Natural killer cell treated with Interleukin-12 subunit alpha and Interleukin-12 subunit beta and Interleukin-15 and Interleukin-18, amount 100 ng/mL, for 72 hours (primary cell): Measurements from ENCODE around the gene PCLAF. TPM values are rescaled to one million over a fixed set of nuclear protein-coding genes. Genes with fewer than 3 reads are reported as not detected.
"Not testable (repeated sequence)": the region's sequence is repeated elsewhere in the genome, so short reads cannot be mapped to it uniquely, and the experiment has no call there.

Experiments
- ATAC-seq, 2 donors: fragments of 150-1000 bp; cut with Tn5 transposase in 1 of 2; sonication (Bioruptor Pico), chemical (Tn5 transposase) in 1 of 2; 2 replicates each; pipeline ENCODE4 v1.10.0; 2021
- DNase-seq: peaks from one replicate; pipeline ENCODE4 v3.0.0; 2022; ENCODE audit warnings: low spot score
- H3K27ac Mint-ChIP-seq, 2 donors: 1 replicate in 1 of 2; 2 replicates in 1 of 2; pipeline ENCODE4 v1.8.0; 2022; ENCODE audit warnings: mixed read lengths in 2 of 2, mild to moderate bottlenecking in 1 of 2, moderate library complexity in 1 of 2
- H3K27me3 Mint-ChIP-seq, 2 donors: 1 replicate in 1 of 2; 2 replicates in 1 of 2; pipeline ENCODE4 v1.8.0; 2022; ENCODE audit warnings: mixed read lengths in 2 of 2
- H3K36me3 Mint-ChIP-seq: one replicate; pipeline ENCODE4 v1.8.0; 2022; ENCODE audit warnings: mixed read lengths
- H3K4me1 Mint-ChIP-seq, 2 donors: 1 replicate in 1 of 2; 2 replicates in 1 of 2; pipeline ENCODE4 v1.8.0; 2022; ENCODE audit warnings: low read depth in 2 of 2, mixed read lengths in 2 of 2, mild to moderate bottlenecking in 1 of 2
- H3K4me3 Mint-ChIP-seq: one replicate; pipeline ENCODE4 v1.8.0; 2022; ENCODE audit warnings: mixed read lengths
- H3K9me3 Mint-ChIP-seq: 2 replicates; pipeline ENCODE4 v1.8.0; 2022; ENCODE audit warnings: mixed read lengths
- total RNA-seq, 2 donors: library from RNA; stranded (reverse); gene quantifications; one replicate each; pipeline ENCODE4 v1.2.3, GENCODE V29; 2022

Gene PCLAF
- 10 to 100 TPM; 47.7 to 90.0 TPM for total RNA-seq

DNA sequence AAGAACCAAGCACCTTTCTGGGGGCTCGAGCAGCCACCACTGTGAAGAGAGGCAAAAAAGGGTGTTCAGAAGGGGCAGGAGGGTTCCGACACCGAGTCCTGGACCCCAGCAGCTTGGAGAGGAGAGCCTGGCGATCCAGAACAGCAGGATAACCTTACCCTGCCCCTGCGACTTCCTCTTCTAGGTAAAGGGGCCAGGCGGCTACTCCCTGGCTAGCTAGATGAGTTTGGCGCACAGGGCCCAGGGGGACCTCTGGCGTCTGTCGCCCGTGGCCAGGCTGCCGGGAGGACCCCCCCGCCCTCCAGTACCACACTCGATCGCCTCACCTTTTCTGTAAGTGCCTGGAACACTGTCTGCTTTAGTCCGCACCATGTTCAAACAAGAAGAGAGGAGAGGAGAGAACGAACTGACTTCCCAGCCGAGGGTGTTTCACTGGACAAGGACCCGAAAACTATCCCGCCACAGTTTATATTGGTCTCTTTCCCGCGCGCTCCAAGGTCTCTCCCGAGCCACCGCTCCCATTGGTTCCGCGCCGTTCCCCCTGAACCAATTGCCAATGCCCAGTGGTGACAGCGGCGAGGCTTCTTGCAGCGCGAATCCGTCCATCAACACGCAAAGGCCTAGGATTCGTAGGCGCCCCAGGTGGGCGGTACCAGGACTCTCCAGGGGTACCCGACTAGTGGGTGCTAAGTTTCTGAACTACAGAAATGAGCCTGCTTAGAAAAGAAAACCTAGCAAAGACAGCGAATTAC lies at the start of gene PCLAF:
PCLAF (minus strand) TSS at position 442 of the 752 bp plus-strand sequence; CDS start at position 372, 70 bp downstream.
- Mint-ChIP-seq H3K27ac (peak within 1 kb of the TSS; percentile 41 to 89), H3K4me3 (peak within 1 kb of the TSS; percentile 84), H3K4me1 (peaks cover 12 to 21% of the 10 kb centered on the region in 2 donors), H3K36me3 (peaks cover 4% of the 10 kb centered on the region), H3K27me3 (no peaks in the 10 kb centered on the region), H3K9me3 (no peaks in the 10 kb centered on the region)
- peak; percentile 94 for DNase-seq
- ATAC-seq = peak; percentile 100

GRCh38 chr15:64430000-64430735 lies 48.9 kb upstream of the PCLAF start:
- peaks cover 16% of the 10 kb centered on the region for H3K36me3 Mint-ChIP-seq
- H3K4me1 Mint-ChIP-seq = peaks cover 17 to 25% of the 10 kb centered on the region in 2 donors
- no peaks in the 10 kb centered on the region for H3K27me3 Mint-ChIP-seq
- H3K4me3 Mint-ChIP-seq = peak overlapping the region; percentile 61
- DNase-seq (peak; percentile 67), ATAC-seq (peak; percentile 93 to 95)
- peak overlapping the region; percentile 81 for H3K27ac Mint-ChIP-seq
- no peaks in the 10 kb centered on the region for H3K9me3 Mint-ChIP-seq

DNA sequence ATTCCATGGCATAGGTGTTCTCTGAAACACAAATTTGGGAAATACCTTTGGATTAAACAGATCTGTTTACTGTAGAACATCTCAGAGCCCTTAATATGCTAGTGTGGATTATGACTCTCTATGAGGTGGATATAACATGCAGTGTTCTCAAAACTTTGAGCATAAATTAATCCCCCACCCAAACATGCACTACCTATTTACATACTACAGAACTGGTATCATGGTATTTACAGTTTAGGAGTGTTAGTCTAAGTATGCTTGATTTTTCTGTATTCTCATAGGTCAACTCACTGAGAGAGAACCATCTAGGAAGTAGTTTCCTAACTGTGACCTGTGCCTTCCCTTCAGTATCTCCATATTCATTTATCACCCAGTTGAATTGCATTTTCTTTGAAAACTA lies 48.2 kb upstream of the PCLAF start:
- peaks cover 14% of the 10 kb centered on the region for H3K36me3 Mint-ChIP-seq
- peak overlapping the region; percentile 61 for H3K4me3 Mint-ChIP-seq
- H3K4me1 Mint-ChIP-seq = peaks cover 17 to 25% of the 10 kb centered on the region in 2 donors
- DNase-seq (no peak), ATAC-seq (peak in 1 of 2 donors; percentile 54)
- H3K9me3 Mint-ChIP-seq = no peaks in the 10 kb centered on the region
- peak overlapping the region; percentile 81 for H3K27ac Mint-ChIP-seq
- no peaks in the 10 kb centered on the region for H3K27me3 Mint-ChIP-seq

GRCh38 chr15:64426845-64427465 lies 45.7 kb upstream of the PCLAF start:
- no peaks in the 10 kb centered on the region for H3K9me3 Mint-ChIP-seq
- H3K36me3 Mint-ChIP-seq = peaks cover 12% of the 10 kb centered on the region
- H3K27ac Mint-ChIP-seq = peak overlapping the region; percentile 0 to 51
- no peak for DNase-seq
- no peak for ATAC-seq
- peaks cover 17 to 25% of the 10 kb centered on the region in 2 donors for H3K4me1 Mint-ChIP-seq
- no peak overlapping the region for H3K4me3 Mint-ChIP-seq
- no peaks in the 10 kb centered on the region for H3K27me3 Mint-ChIP-seq

DNA sequence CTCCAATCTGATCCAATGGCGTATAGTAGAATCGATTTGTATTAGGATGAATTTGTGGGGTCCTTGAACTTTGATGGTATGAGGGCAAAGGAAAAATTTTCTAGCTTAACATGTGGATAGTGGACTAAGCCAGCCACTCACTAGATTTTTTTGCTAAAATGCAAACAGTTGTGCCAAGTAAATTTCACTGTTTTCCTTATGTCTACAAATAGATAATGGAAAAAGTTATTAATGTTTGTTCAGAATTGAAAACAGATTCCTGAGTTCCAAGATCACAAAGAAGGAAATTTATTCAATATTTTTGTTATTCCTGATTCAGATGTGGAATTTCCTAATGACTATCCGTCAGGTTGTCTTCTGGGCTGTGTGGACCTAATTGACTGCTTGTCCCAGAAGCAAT lies 44.0 kb upstream of the PCLAF start:
- Mint-ChIP-seq H3K4me1 (peaks cover 12 to 18% of the 10 kb centered on the region in 2 donors), H3K27ac (no peak overlapping the region), H3K9me3 (no peaks in the 10 kb centered on the region), H3K27me3 (no peaks in the 10 kb centered on the region), H3K36me3 (peaks cover 12% of the 10 kb centered on the region), H3K4me3 (no peak overlapping the region)
- no peak for DNase-seq
- ATAC-seq = no peak

DNA sequence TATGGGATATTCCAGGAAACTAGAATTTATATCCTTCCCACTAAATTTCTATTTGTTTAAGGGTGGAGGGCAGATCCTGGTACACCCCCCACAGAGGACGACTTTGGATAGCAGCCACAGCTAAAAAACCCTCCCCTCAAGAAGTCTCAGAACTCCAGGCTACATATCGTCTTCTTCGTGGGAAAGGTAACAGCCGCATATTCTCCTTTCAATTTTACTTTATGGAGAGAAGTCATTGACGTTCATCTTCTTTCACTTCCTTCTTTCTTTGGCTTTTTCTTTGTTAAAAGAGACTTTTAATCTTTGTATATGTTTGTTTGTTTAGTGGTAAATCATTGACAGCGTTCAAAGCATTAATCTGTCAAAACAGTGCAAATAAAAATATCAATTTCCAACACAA lies 42.7 kb upstream of the PCLAF start:
- Mint-ChIP-seq H3K9me3 (no peaks in the 10 kb centered on the region), H3K36me3 (peaks cover 12% of the 10 kb centered on the region), H3K4me1 (peaks cover 3 to 8% of the 10 kb centered on the region in 2 donors), H3K27ac (no peak overlapping the region), H3K4me3 (no peak overlapping the region), H3K27me3 (no peaks in the 10 kb centered on the region)
- DNase-seq = no peak
- ATAC-seq = no peak

DNA sequence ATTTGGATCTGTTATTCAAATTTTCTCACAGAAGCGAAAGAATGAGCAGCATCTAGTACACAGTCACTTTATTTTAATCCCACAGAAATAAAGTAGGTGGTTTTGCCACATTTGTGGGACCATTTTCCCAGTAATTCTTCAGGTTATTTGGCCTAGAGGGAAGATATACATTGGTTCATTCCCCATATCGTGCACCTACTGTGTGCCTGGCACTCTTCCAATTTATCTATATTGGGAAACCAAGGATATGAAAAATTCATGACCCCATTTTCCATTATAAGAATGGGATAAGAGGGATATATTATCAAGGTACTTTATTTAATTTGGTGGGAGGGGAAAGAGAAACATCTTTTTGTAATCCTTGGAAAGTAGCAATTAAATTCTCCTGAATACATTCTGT lies 41.5 kb upstream of the PCLAF start:
- ATAC-seq = no peak
- Mint-ChIP-seq H3K27me3 (no peaks in the 10 kb centered on the region), H3K4me3 (no peak overlapping the region), H3K4me1 (peaks cover 2 to 4% of the 10 kb centered on the region in 2 donors), H3K36me3 (peaks cover 17% of the 10 kb centered on the region), H3K27ac (no peak overlapping the region), H3K9me3 (no peaks in the 10 kb centered on the region)
- DNase-seq = no peak

DNA sequence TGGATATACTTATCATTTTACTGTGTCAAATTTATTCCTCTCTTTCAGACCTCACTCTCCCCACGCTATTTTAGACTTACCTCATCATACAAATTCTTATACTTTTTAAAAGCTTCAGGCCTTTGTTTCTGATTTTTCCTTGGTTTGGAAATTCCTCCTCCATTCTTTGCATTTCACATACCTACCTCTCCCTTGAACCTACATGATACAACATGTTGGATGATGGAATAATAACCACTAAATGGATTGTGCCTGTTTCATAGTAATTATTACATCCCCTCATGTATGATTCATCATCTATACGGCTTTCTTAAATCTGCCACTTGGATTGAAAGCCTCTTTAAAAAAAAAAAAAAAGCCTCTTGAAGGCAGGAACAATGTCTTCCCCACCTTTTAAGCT lies 31.0 kb upstream of the PCLAF start:
- H3K36me3 Mint-ChIP-seq = peaks cover 21% of the 10 kb centered on the region
- no peak for DNase-seq
- H3K27ac Mint-ChIP-seq = no peak overlapping the region

GRCh38 chr15:64400583-64400982 lies 19.3 kb upstream of the PCLAF start:
- H3K4me3 Mint-ChIP-seq = no peak overlapping the region
- H3K27ac Mint-ChIP-seq = no peak overlapping the region
- DNase-seq (no peak), ATAC-seq (no peak)
- H3K4me1 Mint-ChIP-seq = no peaks in the 10 kb centered on the region
- no peaks in the 10 kb centered on the region for H3K27me3 Mint-ChIP-seq
- H3K36me3 Mint-ChIP-seq = peaks cover 23% of the 10 kb centered on the region
- H3K9me3 Mint-ChIP-seq = no peaks in the 10 kb centered on the region

More for the DNA sequence above, 31.0 kb upstream of the PCLAF start:
- Mint-ChIP-seq H3K4me3 (no peak overlapping the region), H3K27me3 (no peaks in the 10 kb centered on the region), H3K4me1 (peaks cover 0 to 5% of the 10 kb centered on the region in 2 donors), H3K9me3 (no peaks in the 10 kb centered on the region)
- ATAC-seq = no peak

DNA sequence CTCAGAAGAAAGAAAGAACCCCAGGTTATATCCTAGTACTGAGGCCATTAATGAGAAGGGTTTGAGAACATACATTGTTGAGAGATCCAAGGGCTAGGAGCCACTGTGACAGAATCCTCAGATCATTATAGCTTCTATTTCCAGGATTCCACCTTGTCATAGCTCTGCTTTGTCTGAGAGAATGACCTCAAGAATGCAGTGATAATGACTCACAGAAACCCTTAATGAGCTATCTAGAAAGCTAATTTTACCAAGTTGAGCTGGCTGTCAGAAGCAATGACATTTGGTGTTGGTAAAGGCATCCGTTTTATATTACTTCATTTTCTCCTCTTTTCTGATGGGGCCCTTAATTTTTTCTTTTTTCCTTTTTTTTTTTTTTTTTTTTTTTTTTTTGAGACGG lies 17.3 kb upstream of the PCLAF start:
- no peak for ATAC-seq
- Mint-ChIP-seq H3K27me3 (no peaks in the 10 kb centered on the region), H3K4me3 (no peak overlapping the region), H3K9me3 (no peaks in the 10 kb centered on the region), H3K27ac (no peak overlapping the region), H3K36me3 (peaks cover 27% of the 10 kb centered on the region), H3K4me1 (peaks cover 4 to 6% of the 10 kb centered on the region in 2 donors)
- no peak for DNase-seq

- H3K9me3 Mint-ChIP-seq = no peaks in the 10 kb centered on the region
- ATAC-seq (no peak), DNase-seq (no peak)
- H3K27ac Mint-ChIP-seq = no peak overlapping the region
- H3K36me3 Mint-ChIP-seq = peaks cover 26% of the 10 kb centered on the region
- no peaks in the 10 kb centered on the region for H3K27me3 Mint-ChIP-seq
- H3K4me3 Mint-ChIP-seq = no peak overlapping the region
- H3K4me1 Mint-ChIP-seq = peaks cover 5 to 9% of the 10 kb centered on the region in 2 donors
Observed at GRCh38 chr15:64396789-64397188, 15.5 kb upstream of the PCLAF start.

DNA sequence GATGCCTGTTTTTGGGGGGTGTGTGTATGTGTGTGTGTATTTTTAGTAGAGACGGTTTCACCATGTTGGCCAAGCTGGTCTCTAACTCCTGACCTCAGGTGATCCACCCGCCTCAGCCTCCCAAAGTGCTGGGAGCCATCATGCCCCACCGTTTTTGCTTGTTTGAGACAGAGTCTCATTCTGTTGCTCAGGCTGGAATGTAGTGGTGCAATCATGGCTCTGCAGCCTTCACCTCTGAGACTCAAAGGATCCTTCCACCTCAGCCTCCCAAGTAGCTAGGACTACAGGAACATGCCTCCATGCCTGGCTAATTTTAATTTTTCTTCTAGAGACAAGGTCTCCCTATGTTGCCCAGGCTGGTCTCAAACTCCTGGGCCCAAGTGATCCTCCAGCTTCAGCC lies 11.2 kb upstream of the PCLAF start:
- not testable (repeated sequence) for ATAC-seq, H3K4me3 Mint-ChIP-seq, DNase-seq, H3K27me3 Mint-ChIP-seq, H3K27ac Mint-ChIP-seq, H3K9me3 Mint-ChIP-seq
- Mint-ChIP-seq H3K4me1 (peaks cover 20 to 23% of the 10 kb centered on the region in 2 donors), H3K36me3 (peaks cover 20% of the 10 kb centered on the region)

DNA sequence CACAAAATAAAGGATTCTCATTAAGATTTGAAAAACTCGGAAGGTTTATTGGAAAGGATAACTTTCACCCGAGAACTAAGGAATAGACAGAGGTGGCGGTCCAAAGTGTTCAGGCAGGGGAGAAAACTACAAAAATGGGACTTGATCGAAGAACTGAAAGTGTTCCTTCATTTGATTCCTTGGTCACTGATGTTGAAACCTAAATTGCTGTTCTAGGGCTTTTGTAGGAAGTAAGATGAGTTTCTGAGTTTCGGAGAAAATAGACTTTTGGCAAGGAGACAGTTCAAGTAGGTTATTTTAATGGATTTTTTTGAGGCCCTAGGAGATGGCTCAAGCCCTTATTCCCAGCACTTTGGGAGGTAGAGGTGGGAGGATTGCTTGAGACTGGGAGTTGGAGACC lies 7.8 kb upstream of the PCLAF start:
- Mint-ChIP-seq H3K27ac (peak overlapping the region in 1 of 2 donors; percentile 24), H3K4me1 (peaks cover 21 to 22% of the 10 kb centered on the region in 2 donors), H3K9me3 (no peaks in the 10 kb centered on the region), H3K36me3 (peaks cover 10% of the 10 kb centered on the region), H3K27me3 (no peaks in the 10 kb centered on the region), H3K4me3 (peak overlapping the region; percentile 99)
- no peak for ATAC-seq
- no peak for DNase-seq
